K562 (cell line): ENCODE results near the gene FAF2. TPM values are rescaled to one million over a fixed set of nuclear protein-coding genes. Genes with fewer than 3 reads are reported as not detected.

Experiments
- ERF ChIP-seq: fragments of 450-650 bp; formaldehyde crosslinking; IDR thresholded peaks from 2 replicates; pipeline ENCODE4 v1.4.0; 2020; ENCODE audit warnings: mild to moderate bottlenecking, mixed read lengths
- ESRRB ChIP-seq: fragments of 250-450 bp; sonication (Bioruptor Pico); IDR thresholded peaks from 2 replicates; pipeline ENCODE4 v1.5.0; 2020; ENCODE audit warnings: mild to moderate bottlenecking, moderate library complexity, borderline replicate concordance
- EWSR1 ChIP-seq: fragments of 450-650 bp; IDR thresholded peaks from 2 replicates; pipeline ENCODE4 v1.6.1; 2018; ENCODE audit warnings: borderline replicate concordance, mild to moderate bottlenecking, low read depth, moderate library complexity; ENCODE audit not compliant: partially characterized antibody
- EZH2 ChIP-seq: IDR thresholded peaks from 2 replicates; pipeline ENCODE4 v1.6.1; 2012; ENCODE audit warnings: low read depth, mild to moderate bottlenecking, inconsistent platforms, low read length, borderline replicate concordance
- HNRNPL ChIP-seq: fragments of 200-400 bp; formaldehyde crosslinking; IDR thresholded peaks from 2 replicates; pipeline ENCODE4 v1.6.1; 2017; ENCODE audit warnings: low read depth, mild to moderate bottlenecking, low read length
- KLF1 ChIP-seq: fragments of 450-650 bp; IDR thresholded peaks from 2 replicates; pipeline ENCODE4 v1.6.1; 2016; ENCODE audit warnings: missing genetic modification characterization, missing compliant biosample characterization
- MAFF ChIP-seq: IDR thresholded peaks from 2 replicates; pipeline ENCODE4 v1.6.1; 2012; ENCODE audit warnings: low read length, improper control_type of control experiment
- NONO ChIP-seq, 2 experiments: fragments of 200-400 bp in 1 of 2; fragments of 450-650 bp in 1 of 2; formaldehyde crosslinking in 1 of 2; IDR thresholded peaks; 2 replicates each; pipeline ENCODE4 v1.6.1; 2017; ENCODE audit warnings: low read depth in 2 of 2, mild to moderate bottlenecking in 2 of 2, moderate library complexity in 2 of 2, low read length in 1 of 2
- NR4A1 ChIP-seq, 2 experiments: fragments of 250-450 bp in 1 of 2; fragments of 450-650 bp in 1 of 2; sonication (Bioruptor Pico) in 1 of 2; IDR thresholded peaks; 2 replicates each; pipeline versions ENCODE4 v1.4.0 to v1.6.1; 2016 to 2020; ENCODE audit warnings: mild to moderate bottlenecking in 2 of 2, missing compliant biosample characterization in 1 of 2, missing genetic modification characterization in 1 of 2, moderate library complexity in 1 of 2
- PHF21A ChIP-seq: fragments of 450-650 bp; IDR thresholded peaks from 2 replicates; pipeline ENCODE4 v1.6.1; 2017; ENCODE audit warnings: low read depth, borderline replicate concordance
- PHTF2 ChIP-seq: fragments of 250-450 bp; sonication (Bioruptor Pico); IDR thresholded peaks from 2 replicates; pipeline ENCODE4 v1.5.0; 2021; ENCODE audit warnings: mild to moderate bottlenecking
- RBM14 ChIP-seq: fragments of 200-400 bp; formaldehyde crosslinking; IDR thresholded peaks from 2 replicates; pipeline ENCODE4 v1.6.1; 2018; ENCODE audit warnings: low read depth, mild to moderate bottlenecking, low read length, moderate library complexity, borderline replicate concordance; ENCODE audit not compliant: insufficient read depth
- RBM22 ChIP-seq: fragments of 200-400 bp; formaldehyde crosslinking; IDR thresholded peaks from 2 replicates; pipeline ENCODE4 v1.6.1; 2018; ENCODE audit warnings: low read length, low read depth; ENCODE audit not compliant: poor library complexity, severe bottlenecking
- RNF219 ChIP-seq: fragments of 250-450 bp; sonication (Bioruptor Pico); IDR thresholded peaks from 2 replicates; pipeline ENCODE4 v1.5.0; 2022; ENCODE audit warnings: mild to moderate bottlenecking
- RUNX1 ChIP-seq: sonication (generic); IDR thresholded peaks from 2 replicates; pipeline ENCODE4 v1.6.1; 2016; ENCODE audit warnings: antibody characterized with exemption, low read depth
- TAF1 ChIP-seq: IDR thresholded peaks from 2 replicates; pipeline ENCODE4 v1.6.1; 2011; ENCODE audit warnings: mild to moderate bottlenecking, low read length, moderate library complexity; ENCODE audit not compliant: insufficient read depth, control insufficient read depth, severe bottlenecking; ENCODE audit errors: extremely low read depth
- TAL1 ChIP-seq: fragments of 450-650 bp; IDR thresholded peaks from 2 replicates; pipeline ENCODE4 v1.6.1; 2016; ENCODE audit warnings: mild to moderate bottlenecking
- TFE3 ChIP-seq: fragments of 450-650 bp; formaldehyde crosslinking; IDR thresholded peaks from 2 replicates; pipeline ENCODE4 v1.4.0; 2020; ENCODE audit warnings: mild to moderate bottlenecking, mixed read lengths
- TGIF2 ChIP-seq: sonication (generic); formaldehyde crosslinking; IDR thresholded peaks from 2 replicates; pipeline ENCODE4 v1.8.1; 2022; ENCODE audit warnings: mild to moderate bottlenecking, missing genetic modification reagents, moderate library complexity
- VEZF1 ChIP-seq: fragments of 200-800 bp; sonication (Bioruptor generic); IDR thresholded peaks from 2 replicates; pipeline ENCODE4 v1.6.1; 2017; ENCODE audit warnings: missing genetic modification characterization, missing compliant biosample characterization
- ZKSCAN1 ChIP-seq: fragments of 150-350 bp; IDR thresholded peaks from 2 replicates; pipeline ENCODE4 v1.6.1; 2016; ENCODE audit warnings: low read depth, low read length
- ZNF316 ChIP-seq: fragments of 450-650 bp; IDR thresholded peaks from 2 replicates; pipeline ENCODE4 v1.6.1; 2016
- ZNF589 ChIP-seq: fragments of 200-800 bp; sonication (Bioruptor generic); IDR thresholded peaks from 2 replicates; pipeline ENCODE4 v1.6.1; 2016; ENCODE audit warnings: low read depth, missing genetic modification characterization, missing compliant biosample characterization
- ZNF707 ChIP-seq: fragments of 250-450 bp; sonication (Bioruptor Pico); conservative IDR thresholded peaks from 2 replicates; pipeline ENCODE4 v1.8.0; 2022; ENCODE audit warnings: inconsistent platforms, mild to moderate bottlenecking, moderate library complexity
- polyA plus RNA-seq, 8 experiments: library from polyadenylated mRNA; depleted of rRNA in 4 of 8; stranded (reverse) in 5 of 8; unstranded in 3 of 8; fragments of >200 nt; fragmentation: Nextera tagmentation in 2 of 8; fragmentation: Illumina TruSeq in 1 of 8; extraction: Ambion mirVana in 2 of 8; extraction: Trizol in 1 of 8; gene quantifications; 2 replicates each; pipeline versions ENCODE4 v1.2.1 to v1.2.3, GENCODE V29; 2011 to 2014; ENCODE audit warnings: inconsistent platforms in 1 of 8, missing spikeins in 1 of 8
- total RNA-seq, 7 experiments: library from RNA; depleted of rRNA in 6 of 7; stranded (reverse); fragments of >200 nt in 6 of 7; fragmentation: Illumina TruSeq in 2 of 7; extraction: Trizol in 2 of 7; gene quantifications; 2 replicates each; pipeline versions ENCODE4 v1.2.1 to v1.2.3, GENCODE V29; 2011 to 2021; ENCODE audit warnings: low replicate concordance in 1 of 7

The FAF2 gene
- total and polyA plus RNA-seq, 9 of the 15 experiments (the other 6 are each of a cell fraction or from before 2014, with no cell fraction given): 25.0 to 44.6 (median 36.1) TPM

- TF ChIP-seq RNF219: no peak
- TF ChIP-seq ZNF707 (CRISPR knock-in tag): no peak
- TF ChIP-seq NR4A1 (CRISPR knock-in tag; IDR thresholded peaks at IDR 0.05): no peak
- TF ChIP-seq NR4A1 (tag; IDR thresholded peaks at IDR 0.05): no peak
- TF ChIP-seq RBM14: no peak
- no peak for TF ChIP-seq NONO (IDR thresholded peaks at IDR 0.05; ENCODE audit: low read depth in 2 of 2, low read length in 1 of 2)
- TF ChIP-seq TAL1: no peak
- TF ChIP-seq TFE3 (CRISPR knock-in tag): peak; percentile 97
- no peak for TF ChIP-seq ZKSCAN1
- no peak for TF ChIP-seq ERF (CRISPR knock-in tag)
- TF ChIP-seq HNRNPL: no peak
- TF ChIP-seq TAF1: peak; percentile 75
- no peak for TF ChIP-seq EZH2
- TF ChIP-seq ZNF316: no peak
- no peak for TF ChIP-seq ESRRB (CRISPR knock-in tag)
- no peak for TF ChIP-seq EWSR1
- TF ChIP-seq PHF21A: no peak
- no peak for TF ChIP-seq RUNX1
- TF ChIP-seq VEZF1 (CRISPR knock-in tag): peak; percentile 85
- no peak for TF ChIP-seq KLF1 (tag)
- no peak for TF ChIP-seq PHTF2 (CRISPR knock-in tag)
- no peak for TF ChIP-seq MAFF
- no peak; the same call in 1 of the 2 replicates for TF ChIP-seq TGIF2
- peak; percentile 57 for TF ChIP-seq RBM22
- TF ChIP-seq ZNF589 (CRISPR knock-in tag): no peak
Measured at GRCh38 chr5:176536902-176537553, 88.8 kb downstream of the FAF2 start, which contains the start of gene RNF44 (continued).
